Measurements from ENCODE around the gene PLEKHM3.

Gene PLEKHM3

DNA sequence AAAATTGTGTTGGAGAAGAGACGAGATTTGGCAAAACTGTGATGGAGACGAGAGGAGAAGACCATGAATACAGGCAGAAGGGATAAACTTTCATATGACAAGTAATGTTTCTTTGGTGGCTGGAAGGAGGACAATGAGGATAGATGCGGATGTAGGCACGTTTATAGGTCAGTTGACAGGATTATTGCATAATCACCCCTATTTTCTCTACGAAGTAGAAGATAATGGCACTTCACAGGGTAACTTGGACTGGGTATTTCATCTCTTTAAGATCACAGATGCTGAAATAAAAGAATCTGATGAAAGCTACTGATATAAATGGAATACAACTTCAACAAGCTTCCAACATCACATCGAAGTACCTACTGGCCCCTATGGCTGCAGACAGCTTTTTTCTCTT lies 81.0 kb downstream of the PLEKHM3 start:
- no peak for DNase-seq

DNA sequence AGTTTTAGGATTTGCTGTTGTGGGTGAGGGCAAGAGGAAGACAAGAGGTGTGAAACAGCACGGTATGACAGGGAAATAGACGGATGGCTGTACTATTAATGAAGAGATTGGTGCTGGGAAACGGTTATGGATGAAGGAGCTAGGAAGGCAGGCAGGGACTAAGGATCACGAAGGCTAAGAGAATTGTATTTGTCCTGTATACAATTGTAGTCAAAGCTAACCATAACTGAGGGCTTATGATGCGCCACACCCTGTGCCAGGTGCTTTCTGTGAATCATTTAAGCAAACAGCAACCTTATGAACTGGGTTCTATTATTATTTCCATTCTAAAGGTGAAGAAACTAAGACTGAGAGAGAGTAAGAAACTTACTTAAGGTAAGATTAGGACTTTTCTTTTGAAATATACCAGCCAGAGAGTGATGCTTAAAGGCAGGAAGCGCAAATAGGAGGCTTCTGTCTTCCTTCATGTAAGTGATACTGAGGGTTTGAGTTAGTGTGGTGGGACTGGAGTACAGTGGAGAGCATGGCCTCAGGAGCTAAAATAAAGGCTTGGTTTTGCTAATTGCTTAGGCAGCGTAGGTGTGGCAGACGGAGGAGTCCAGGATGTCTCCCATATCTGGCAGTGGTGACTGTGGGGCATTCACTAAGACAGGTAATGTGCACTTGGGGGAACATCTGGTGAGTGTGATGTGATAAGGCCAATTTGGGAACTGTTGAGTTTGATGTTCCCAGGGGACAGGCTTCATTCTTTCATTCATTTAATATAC lies 85.8 kb downstream of the PLEKHM3 start:
- DNase-seq, result no peak

DNA sequence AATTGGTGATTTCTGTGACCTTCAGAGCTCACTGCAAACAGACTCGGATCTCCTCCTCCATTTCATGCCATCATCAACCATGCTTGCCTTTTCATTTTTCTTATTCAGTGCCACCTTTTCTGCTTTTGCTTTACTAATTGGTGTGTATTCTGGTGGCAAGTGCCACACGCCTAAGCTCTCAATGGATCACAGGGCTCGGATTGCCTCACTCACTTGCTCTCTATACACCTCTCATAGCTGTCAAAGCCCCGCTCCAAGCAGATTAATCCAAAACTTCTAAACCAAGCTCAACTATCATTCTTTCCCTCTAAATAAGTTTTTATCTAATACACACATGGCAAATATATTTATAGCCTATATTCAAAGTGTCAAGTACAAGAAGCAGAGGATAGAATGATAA lies 86.4 kb downstream of the PLEKHM3 start:
- DNase-seq, result no peak

DNA sequence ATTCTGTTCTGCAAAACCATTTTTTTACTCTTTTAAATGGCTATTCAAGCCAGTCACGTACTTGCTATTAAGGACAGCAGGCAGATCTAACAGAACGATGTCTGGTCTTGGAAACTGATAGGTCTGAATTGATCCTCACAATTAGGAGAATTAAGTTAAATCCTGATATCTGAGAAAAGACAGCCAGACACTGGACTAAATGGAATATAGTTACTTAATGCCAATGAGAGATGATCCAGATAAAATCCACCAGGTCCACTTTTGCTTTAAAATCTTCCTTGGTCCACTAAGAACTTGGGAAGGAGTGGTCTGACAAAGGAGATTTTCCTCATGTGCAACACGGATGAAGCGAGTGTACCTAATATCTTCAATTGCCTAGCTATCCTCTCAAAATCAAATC lies 86.9 kb downstream of the PLEKHM3 start:
- DNase-seq, result no peak

DNA sequence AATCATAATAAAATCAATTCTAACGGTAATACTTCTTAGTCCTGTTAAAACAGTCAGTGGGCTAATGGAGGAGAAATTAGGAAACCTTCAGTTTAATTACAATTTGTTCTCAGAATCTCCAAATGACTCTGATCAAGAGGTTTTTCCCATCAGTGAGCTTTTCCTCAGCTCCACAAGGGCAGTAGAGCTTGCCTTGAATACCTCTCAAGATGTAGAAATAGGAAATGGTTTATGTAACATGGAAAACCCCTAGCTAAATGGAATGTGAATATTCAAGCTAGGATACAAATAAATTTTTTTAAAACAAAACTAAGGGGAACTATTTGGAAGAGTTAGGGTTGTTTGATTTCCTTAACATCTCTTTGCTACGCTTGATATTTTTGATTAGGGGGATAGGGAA lies 87.5 kb downstream of the PLEKHM3 start:
- no peak for DNase-seq

DNA sequence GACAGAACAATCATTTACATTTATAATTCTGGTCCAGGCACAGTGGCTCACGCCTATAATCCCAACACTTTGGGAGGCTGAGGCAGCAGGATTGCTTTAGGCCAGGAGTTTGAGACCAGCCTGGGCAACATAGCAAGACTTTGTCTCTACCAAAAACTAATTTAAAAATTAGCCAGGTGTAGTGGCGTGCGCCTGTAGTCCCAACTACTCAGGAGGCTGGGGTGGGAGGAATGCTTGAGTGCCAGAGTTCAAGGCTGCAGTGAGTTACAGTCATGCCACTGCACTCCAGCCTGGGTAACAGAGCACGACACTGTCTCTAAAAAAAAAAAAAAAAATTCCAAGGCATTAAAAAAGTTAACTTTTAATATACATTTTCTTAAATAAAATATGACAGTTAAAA lies 88.1 kb downstream of the PLEKHM3 start:
- DNase-seq, result no peak

DNA sequence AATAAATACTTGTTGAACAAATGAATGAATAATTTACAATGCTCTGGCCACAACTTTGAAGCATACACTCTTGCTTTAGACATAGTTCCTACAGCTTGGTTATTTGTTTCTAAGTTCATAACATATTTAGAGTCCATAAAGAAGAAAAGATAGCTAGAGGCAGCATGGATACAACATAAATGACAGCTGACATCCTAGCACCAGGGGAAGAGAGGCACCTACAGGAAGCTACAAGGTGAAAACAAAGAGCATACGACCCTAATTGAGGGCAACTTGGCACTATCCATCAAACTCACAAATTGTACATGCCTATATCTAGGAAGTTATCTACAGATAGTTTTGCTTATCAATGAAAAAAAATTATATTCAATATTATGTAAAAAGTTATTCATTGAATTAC lies 88.9 kb downstream of the PLEKHM3 start:
- DNase-seq, result no peak

DNA sequence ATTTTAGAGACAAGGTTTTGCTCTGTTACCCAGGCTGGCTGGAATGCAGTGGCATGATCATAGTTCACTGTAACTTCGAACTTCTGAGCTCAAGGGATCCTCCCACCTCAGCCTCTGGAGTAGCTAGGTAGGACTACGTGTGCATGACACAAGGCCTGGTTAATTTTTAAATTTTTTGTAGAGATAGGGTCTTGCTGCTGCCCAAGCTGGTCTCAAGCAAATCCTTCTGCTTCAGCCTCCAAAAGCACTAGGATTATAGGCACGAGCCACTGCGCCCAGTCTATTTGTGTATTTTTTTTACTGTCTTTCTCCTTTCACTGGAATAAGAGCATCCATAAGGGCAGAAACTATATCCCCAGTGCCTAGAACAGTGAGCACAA lies 89.3 kb downstream of the PLEKHM3 start:
- no peak for DNase-seq

DNA sequence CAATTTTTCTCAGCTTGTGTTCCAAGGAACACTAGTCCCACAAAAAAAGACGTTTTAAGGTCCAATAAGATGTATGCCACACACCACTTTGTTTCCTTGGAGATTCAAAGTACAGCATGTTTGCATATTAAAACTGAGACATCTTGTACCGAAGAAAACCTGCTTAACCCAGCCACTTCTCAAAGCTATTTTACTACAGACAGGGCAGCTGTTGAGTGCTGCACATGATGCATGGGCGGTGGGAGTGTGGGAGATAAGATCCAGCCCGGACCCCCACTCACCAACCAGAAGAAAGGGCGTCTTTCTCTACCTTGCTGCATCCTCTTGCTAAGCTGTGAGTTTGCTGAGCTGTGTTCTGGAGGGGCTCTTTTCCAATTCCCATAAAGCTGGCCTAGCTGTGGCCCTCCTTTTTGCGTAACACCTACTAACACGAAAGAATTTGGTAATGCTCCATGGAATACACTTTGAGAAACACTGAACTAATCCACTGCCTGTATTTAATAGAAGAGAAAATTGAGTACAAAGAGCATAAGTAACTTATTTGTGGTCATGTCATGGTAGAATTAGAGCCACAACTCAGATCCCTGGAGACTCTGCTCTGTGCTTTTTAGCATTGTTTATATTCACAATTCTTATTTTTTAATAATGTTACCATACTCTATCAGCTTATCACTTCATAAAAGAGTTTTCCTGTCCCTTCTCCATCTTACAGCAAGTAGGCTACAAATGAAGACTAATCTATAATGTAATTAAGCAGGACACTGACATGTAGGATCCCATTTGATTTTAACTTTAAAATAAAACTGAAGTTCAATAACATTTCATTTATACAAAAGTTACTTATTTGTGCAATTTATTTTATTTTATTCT lies 90.0 kb downstream of the PLEKHM3 start:
- DNase-seq, result no peak

DNA sequence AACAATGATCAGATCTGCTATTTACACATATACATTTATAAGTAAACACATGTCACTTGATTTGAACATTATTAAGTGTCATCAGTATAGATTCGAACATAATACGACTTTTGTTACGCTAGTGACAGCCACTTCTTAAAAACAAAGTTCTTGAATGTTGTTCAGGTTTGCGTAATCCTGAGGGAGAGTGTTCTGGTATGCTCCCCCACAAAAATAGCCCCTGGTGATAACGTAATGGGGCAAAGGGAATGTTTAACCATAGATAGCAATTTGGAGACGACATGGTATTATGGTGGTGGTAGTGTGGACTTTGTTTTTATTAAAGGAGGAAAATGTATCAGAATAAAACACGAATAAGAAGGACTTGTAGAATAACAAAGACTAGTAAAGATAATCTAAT lies 90.6 kb downstream of the PLEKHM3 start:
- DNase-seq, result no peak

DNA sequence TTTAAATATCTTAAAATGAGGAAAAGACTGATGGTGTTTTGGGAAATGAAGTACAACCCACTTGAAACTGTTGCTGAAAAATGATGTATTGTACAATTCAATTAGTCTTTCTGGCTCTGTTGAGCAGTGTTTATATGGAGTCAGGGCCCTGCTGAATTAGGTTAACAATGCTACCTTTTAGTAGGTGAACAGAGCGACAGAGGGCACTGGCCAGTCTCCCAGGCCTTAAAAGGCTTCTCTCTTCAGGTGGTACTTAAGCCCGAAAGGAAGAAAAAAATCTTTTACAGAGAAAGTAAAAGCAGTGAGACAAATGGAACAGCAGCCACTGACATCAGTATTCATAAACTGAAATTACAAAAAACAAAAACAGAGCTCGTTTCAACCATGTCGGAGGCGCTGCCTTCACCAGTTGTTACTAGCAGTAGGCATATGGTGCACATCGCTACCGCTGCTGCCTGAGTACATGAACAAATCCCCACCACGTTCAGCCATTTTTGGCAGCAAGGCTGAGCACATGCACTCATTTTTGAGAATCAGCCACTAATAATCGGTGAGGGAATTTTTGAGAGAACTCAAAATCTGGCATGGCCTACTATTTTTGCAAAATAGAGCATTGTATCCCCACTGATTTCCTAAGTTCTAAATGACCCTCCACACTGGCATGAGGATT lies 91.8 kb downstream of the PLEKHM3 start:
- no peak for DNase-seq

DNA sequence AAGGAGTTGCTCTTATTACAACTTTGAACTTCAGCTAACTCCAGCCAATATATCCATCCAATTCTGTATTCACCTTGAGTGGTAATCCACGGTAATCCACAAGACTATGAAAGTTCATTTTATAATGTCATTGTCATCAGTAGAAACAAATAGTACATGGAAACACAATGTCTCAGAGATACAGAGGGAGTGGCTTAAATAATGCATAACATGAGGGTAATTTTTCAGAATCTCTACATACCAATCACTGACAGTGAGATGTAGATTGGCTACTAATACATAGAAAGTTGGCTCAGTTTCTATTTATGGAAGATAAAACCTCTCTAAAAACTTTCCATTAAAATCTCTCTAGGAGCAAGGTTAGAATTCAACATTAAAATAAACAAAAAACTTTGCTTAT lies 93.2 kb downstream of the PLEKHM3 start:
- DNase-seq, result no peak

DNA sequence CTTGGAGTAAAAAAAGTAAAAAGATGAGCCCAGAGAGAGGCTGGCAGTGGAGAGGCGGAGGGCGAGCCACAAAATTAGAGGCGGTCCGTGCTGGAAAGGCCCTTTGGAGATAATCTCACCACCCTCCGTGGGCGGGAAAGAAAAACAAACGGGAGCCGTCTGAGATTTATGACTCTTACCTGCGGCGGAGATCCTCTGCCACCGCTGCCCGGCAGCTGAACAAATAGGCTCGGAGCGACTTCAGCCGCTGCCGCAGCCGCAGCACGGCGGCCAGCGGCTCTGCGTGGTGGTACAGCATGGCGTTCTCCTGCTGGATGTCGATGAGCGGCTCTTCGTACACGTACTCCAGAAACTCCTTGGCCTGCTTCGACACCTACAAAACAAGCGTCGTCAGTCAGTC lies 94.6 kb downstream of the PLEKHM3 start:
- no peak for DNase-seq

DNA sequence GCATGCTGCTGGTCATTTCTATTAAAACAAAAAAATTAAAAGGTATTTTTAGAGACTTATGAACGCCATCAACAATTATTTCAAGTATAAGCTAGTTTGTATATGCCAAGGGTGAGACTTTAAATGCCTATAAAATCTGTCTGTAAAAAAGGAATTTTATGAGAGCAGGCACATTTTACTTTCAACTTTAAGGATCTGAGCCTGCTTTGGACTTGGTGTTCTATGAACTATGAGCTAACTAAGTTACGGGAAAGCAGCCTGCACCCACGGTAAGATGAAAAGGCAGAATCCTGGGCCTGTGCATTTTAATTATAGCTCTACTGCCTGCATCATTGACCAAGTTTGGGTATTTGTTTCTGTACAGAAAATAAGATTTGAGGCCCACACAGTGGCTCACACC lies 95.4 kb downstream of the PLEKHM3 start:
- no peak for DNase-seq

DNA sequence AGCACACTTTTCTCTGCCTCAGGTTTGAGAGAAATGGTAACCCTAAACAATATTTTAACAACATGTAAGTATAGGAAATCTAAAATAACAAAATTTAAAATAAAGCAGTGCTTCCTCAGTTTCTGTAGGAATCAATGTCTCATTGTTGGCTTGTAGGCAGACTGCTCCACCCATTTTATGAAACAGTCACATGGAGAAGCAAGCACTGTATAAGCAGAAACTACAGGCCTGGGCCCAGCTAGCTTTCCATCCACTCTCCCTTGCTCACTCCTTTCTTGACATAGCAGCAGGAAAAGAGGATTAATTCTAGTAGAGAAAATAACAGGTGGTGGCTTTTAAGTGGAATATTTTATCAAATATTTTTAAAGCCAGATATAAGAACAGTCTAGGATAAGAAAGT lies 97.2 kb downstream of the PLEKHM3 start:
- DNase-seq, result no peak

DNA sequence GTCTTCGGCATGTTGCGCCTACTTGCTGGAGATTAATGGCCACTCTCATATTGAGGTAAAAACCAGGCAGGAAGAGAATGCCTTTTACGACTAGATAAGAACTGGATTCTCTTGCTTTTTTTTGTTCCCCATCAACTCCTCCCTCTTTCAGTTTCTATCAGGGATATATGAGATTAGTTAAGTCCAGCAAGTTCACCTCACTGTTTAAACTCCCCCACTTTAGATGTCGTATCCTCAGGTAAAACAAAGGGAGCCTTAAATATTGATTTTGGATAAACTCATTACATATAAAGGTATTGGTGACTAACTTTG lies 98.4 kb downstream of the PLEKHM3 start:
- no peak for DNase-seq

DNA sequence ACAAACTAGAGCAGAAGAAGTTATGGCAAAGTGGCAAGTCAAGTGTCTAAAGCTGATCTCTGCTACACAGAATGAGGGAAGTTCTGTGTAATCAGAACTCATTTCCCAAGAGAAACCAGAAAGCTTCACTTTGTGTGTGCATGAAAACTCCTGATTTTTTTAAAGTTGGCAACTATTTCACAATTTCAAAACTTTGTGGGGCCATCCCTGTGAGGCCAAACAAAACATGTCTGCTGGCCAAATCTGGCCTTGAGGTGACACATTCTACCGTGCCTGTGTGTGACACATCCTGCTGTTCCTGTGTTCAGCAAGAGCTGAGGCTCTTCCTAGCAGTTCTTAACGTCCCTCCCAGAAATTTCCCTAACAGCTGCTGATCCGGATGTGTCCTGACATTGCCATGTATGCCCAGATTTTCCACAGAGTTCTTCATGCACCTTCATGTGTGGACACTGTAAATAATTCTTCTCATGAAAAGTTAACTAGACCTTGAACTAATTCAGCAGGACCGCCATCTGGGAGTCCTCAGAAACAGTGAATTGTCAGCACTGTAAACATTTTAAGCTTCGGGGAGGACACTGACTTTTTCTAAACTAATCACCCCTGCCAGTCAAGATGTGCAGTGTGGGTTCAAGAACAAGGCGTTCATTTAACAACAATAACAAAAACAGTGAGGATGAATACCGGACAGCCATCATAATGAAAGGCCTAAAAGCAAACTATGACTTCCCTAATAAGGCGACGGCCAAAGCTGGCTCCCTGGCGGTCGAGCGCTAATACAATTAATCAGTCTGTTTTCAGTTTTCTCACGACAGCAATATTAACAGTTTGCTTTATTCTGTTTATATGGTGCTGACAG lies 99.0 kb downstream of the PLEKHM3 start:
- DNase-seq, result no peak

DNA sequence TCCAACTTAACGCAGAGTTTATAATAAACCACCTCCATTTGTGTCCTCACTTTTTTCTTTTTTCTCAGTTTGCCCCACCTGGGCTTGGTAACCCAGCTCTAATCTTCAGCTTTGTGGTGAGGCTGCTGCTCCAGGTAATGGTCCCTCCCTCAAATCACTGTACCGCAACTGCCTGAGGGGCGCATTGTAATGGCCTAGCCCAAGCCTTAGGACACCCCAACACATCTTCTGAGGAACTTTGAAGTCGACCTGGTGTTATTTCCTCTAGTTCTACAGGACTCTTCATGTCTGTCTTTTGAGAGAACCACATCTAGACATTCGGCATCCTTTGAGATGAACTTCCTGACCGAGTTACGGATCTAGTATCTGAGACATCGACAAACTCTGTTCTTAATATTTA lies 99.7 kb downstream of the PLEKHM3 start:
- DNase-seq, result no peak

DNA sequence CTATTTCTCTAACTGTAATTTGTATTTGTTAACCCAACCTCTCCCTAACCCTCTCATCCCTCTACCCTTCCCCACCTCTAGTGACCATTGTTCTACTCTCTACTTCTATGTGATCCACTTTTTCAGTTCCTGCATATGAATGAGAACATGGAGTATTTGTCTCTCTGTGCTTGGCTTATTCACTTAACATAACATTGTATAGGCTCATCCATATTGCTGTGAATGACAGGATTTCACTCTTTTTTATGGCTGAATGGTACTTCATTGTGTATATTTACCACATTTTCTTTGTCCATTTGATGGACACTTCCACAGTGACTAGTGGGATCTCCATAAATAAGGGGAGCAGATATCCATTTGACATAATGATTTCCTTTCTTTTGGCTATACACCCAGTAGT lies 103.7 kb downstream of the PLEKHM3 start:
- no peak for DNase-seq

DNA sequence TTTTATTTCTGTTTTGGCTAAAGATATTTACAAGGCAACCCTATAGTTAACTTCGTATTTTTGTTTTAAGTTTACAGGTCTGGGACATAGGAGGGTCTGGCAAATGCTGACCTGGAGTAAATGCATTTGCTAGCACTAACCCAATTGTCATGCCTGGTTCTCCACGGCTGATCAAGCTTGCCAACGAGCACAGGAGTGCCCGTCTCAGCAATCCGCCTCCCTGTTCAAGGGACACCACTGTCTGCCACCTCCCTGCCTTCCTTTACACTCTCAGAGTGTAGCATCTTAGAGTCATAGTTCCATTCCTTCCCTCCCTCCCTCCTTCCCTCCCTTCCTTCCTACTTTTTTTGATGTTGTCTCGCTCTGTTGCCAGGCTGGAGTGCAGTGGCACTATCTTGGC lies 104.6 kb downstream of the PLEKHM3 start:
- no peak for DNase-seq

DNA sequence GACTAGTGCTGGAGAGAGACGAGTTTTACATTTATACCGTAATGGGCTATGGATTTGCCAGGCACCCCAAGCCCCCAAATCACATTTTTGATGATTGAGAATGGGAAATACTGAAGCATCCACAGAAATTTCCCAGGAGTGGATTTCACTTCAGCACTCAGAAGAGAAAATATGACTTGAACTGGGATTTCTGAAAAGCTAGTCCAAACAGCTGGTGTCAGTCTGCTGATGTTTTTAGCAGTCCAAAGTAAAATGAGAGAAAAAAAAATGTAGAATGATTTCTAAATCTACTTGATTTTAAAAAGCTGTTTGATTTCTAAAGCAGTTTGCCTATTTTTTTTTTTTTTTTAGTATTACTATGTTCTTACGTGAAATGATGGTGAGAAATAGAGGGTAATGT lies 105.0 kb downstream of the PLEKHM3 start:
- DNase-seq, result no peak

DNA sequence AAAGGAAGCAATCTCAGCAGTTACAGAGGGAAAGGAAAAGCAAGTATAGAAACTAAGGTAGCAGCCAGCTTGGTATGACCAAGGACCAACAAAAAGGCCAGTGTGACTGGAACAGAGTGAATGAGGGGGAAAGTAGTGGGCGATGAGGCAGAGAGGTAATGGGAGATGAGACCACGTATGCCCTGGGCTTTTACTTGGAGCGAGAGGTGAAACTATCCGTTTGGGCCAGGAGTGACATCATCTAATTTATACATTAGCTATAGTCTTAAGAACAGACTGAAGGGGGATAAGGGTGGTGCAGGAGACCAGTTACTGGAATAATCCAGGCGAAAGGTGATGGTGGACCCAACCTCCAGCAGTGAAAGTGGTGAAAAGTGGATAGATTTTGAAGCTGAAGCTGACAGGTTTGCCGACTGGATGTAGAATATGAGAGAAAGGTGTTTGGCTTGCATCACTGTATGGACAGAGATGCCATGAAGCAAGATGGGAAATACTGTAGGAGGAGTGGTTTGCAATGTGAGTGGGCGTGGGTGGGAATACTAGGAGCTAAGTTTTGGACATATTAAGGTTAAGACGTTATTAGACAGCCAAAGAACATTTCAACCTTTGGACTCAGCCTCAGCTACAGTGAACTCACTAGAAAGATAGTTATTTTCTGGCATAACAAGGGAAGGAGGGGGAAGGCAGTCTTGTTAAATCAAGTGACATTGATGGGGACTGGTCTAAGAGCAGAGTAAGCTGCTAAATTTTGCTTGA lies 106.0 kb downstream of the PLEKHM3 start:
- DNase-seq, result no peak
